SHP77 (cell line): Measurements from ENCODE around the gene CCDC74A.
"Not testable (repeated sequence)": the region's sequence is repeated elsewhere in the genome, so short reads cannot be mapped to it uniquely, and the experiment has no call there.

Experiments
- DNase-seq, 2 experiments: peaks; one replicate each; lab custom pipeline; 2025; lab: John Stamatoyannopoulos, UW

The CCDC74A gene

DNA sequence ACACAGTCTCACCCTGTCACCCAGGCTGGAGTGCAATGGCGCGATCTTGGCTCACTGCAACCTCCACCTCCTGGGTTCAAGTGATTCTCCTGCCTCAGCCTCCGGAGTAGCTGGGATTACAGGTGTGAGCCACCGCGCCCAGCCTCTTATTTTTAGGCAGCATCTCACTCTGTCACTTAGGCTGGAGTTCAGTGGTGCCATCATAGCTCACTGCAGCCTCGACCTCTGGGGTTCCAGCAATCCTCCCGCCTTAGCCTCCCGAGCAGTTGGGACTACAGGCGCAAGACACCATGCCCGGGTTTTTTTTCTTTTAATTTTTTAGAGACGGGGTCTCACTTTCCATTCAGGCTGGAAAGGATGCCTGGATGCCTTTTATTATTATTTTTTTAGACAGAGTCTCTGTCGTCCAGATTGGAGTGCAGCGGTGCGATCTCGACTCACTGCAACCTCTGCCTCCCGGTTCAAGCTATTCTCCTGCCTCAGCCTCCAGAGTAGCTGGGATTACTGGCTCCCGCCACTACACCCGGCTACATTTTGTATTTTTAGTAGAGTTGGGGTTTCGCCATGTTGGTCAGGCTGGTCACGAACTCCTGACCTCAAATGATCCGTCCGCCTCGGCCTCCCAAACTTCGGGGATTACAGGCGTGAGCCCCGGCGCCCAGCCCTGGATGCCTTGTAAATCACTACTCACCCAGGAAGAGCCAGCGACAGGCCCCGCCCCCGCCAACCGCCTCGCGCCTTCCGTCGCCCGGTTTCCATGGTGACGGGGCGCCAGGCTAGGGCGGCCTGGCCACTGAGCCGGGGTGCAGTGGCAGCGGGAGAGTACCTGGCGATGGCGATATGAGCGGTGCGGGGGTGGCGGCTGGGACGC, at the start of gene CCDC74A:
CCDC74A (plus strand) TSS at position 758 of the 871 bp plus-strand sequence; CDS start at position 841, 83 bp downstream.
- DNase-seq = peak; percentile 59 to 83

GRCh38 chr2:131478074-131478849, 49.4 kb upstream of the CCDC74A start:
- DNase-seq = not testable (repeated sequence)

GRCh38 chr2:131478850-131479461, 48.7 kb upstream of the CCDC74A start:
- DNase-seq = not testable (repeated sequence)

DNA sequence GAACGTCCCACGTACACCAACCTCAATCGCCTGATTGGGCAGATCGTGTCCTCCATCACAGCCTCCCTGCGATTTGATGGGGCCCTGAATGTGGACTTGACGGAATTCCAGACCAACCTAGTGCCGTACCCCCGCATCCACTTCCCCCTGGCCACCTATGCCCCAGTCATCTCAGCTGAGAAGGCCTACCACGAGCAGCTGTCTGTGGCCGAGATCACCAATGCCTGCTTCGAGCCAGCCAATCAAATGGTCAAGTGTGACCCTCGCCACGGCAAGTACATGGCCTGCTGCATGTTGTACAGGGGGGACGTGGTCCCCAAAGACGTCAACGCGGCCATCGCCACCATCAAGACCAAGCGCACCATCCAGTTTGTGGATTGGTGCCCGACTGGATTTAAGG, 47.3 kb upstream of the CCDC74A start:
- DNase-seq = not testable (repeated sequence)

DNA sequence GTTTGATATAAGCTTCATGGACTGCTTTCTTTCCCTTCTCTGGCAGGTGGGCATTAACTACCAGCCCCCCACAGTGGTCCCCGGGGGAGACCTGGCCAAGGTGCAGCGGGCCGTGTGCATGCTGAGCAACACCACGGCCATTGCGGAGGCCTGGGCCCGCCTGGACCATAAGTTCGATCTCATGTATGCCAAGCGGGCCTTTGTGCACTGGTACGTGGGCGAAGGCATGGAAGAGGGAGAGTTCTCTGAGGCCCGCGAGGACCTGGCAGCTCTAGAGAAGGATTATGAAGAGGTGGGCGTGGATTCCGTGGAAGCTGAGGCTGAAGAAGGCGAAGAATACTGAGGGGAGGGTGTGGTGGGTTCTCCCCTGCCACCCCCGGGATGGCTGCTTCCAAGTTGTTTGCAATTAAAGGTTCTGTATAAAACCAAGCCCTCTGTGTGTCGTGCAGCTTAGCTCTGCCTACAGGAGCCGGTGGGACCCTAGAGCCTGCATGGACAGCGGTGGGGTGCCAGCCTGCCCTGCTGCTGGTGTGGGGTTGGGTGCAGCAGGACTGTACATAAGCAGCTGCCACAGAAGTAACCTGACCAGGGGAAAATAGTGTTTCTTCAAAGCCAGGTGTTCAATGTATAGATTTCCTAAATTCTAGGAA, 45.1 kb upstream of the CCDC74A start:
- not testable (repeated sequence) for DNase-seq

- DNase-seq = not testable (repeated sequence)
Observed at GRCh38 chr2:131483981-131484820, 43.5 kb upstream of the CCDC74A start.

GRCh38 chr2:131484906-131485460, 42.7 kb upstream of the CCDC74A start:
- DNase-seq = not testable (repeated sequence)

- DNase-seq = not testable (repeated sequence)
Observed at GRCh38 chr2:131486201-131486902, 41.3 kb upstream of the CCDC74A start.

DNA sequence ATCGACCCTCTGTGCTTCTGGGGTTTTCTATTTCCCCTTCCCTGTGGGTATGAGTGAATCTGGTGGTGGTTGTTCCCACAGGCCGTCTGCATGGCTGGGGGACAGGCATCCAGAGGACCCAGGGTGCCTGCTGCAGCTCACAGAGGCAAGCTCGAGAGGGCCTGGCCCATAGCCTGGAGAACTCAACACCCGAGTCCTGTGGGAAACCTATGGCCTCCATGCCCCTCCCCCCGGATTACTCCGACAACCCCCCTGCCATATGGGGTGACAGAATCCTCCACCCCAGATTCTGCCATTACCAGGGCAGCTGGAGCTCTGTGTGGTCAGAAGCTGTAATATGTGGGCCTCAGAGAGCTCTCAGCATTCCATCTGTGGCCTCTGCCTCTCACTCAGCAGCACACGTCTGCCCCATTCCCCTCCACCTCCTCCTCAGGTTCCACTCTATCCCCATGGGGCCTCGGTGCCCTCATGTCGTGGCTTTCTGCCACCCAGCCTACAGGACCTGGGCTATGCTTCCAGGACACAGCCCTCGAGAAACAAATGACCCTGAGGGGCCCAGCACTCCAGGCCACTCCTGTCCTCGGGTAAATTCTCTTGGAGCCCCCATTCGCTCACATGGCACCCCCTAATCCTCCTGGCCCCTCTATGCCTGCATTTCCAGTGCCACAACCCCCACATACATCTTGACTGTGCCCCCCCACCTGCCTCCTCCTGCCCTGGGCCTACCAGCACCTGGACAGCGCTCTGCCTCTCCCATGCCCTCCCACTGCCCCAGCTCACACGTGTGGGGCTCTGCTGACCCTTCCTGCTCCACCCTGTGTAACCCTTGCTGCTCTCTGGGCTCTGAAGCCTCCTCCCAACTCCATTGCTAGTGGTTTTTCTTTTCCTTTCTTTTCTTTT, 39.1 kb upstream of the CCDC74A start:
- no peak for DNase-seq

- not testable (repeated sequence) for DNase-seq
Observed at GRCh38 chr2:131490616-131491468, 36.8 kb upstream of the CCDC74A start.

- DNase-seq = not testable (repeated sequence)
Observed at GRCh38 chr2:131491469-131491836, 36.2 kb upstream of the CCDC74A start.

DNA sequence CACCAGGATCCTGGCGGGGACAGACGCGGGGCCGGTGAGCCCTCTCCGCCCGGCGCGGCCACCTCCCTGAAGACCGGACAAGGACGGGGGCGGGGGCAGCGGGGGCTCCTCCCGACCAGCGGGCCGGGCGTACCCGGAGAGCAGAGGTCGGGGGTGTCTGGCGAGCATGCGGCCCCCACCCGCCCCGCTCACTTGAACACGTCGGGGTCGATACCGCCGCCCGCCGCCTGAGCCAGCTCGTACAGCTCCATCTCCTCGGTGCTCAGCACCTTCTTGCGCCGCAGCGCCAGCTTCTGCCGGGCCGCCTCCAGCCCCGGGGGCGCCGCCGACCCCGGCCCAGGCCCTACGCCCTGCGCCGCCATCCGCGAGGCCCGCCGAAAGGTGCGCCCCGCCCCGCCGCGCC, 35.7 kb upstream of the CCDC74A start, which contains the start of gene MZT2A:
MZT2A (minus strand) TSS at position 383 of the 403 bp plus-strand sequence; CDS start at position 362, 21 bp downstream.
- not testable (repeated sequence) for DNase-seq

DNA sequence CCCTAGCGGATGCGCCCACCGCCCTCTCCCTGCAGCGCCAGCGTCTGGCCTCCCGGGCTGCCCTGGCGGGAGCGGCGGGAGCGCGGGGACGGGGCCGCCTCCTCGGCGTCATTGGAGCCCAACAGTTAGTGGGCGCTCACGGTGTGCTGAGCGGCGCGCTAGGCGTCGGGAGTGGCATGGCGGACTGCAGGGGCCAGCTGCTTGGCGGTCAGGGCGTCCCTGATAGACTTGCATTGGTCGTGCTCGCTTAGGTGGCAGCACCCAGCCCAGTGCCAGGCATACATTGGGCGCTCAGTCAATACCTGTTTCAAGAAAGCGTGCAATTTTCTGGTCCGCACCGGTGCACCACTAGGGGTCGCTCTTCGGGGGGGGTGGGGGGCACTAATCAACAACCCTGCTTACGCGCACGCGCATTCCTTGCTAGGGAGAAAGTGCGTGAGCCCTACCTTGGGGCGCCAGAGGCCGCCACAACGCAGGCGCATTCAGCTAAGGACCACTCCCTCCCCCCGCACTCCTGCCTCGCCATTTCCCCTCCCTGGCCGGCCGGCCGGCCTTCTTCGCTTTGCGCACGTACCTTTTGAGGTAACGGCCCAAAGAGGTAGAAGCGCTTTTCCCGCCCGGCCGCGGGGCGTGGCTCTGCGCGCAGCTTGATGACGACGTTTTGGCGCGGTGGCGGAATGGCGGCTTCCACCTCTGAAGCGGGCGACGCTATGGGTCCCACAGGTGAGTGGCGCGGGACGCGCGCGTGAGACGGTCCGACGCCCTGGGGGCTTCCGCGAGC, 35.1 kb upstream of the CCDC74A start:
- DNase-seq = peak; percentile 94 to 95

GRCh38 chr2:131493199-131493968, 34.3 kb upstream of the CCDC74A start:
- DNase-seq = no peak

DNA sequence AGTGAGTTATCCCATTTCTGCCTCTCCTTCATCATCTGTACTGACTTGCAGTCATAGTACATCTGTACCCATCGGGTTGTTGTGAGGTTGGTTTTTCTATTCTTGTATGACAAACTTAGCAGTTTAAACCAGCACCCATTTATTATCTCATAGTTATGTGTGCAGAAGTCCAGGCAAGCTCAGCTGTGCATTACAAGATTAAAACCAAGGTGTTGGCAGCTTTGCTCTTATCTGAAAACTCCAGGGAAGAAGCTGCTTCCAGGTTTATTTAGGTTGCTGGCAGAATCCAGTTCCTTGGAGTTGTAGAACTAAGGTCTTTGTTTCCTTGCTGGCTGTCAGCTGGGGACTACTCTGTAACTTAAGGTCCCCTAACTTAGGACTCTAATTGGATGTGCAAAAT, 32.2 kb upstream of the CCDC74A start:
- DNase-seq = not testable (repeated sequence)

DNA sequence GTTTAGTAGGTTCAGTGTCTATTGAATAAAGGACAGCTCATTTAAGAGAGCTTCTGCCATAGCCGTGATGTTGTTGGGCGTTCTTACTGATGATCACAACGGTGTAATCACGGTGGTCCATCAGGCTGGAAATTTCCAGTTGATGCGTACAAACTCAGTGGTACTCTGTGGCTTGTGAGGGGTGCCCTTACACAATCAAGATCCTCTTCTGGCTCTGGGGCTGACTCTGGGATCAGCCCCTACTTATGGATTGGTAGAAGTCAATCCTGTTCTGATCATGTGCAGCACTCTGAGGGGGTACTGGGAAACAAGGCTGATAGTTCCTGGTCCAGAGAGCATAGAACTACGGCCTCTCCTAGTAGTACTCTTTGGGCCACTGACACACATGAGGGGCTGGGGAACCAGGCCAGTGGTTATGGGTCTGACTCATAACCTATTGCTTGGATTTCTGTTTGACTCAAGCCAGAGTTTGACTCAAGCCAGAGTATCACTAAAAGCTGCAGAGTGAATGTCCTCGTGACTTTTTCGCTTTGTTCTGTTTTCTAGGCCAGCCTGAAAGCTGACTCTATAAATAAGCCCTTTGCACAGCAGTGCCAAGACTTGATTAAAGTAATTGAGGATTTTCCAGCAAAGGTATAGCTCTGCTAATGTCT, 29.2 kb upstream of the CCDC74A start:
- DNase-seq = not testable (repeated sequence)
